Germinal center (tissue), 1 donor: Measurements from ENCODE around the gene KCNK2.

Experiments used
- DNase-seq: peaks from one replicate; pipeline ENCODE4 v3.0.0; 2012; ENCODE audit warnings: mixed read lengths, low spot score

KCNK2 gene

GRCh38 chr1:215095524-215095923 is 13.0 kb downstream of the KCNK2 start:
- DNase-seq, result no peak

DNA sequence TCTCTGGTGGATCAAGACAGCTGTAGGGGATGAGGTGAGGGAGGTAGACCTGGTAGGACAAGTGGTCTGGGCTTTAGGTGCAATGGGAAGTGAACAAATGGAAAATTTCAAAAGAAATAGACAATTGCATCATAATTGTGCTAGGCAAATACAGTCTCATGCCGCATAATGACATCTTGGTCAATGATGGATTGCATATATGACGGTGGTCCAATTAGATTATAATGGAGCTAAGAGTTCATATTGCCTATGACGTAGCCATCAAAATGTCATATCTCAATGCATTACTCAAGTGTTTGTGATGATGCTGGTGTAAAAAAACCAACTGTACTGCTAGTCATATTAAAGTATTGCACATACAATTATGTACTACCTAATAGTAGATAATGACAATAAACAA is 19.0 kb downstream of the KCNK2 start:
- no peak for DNase-seq

DNA sequence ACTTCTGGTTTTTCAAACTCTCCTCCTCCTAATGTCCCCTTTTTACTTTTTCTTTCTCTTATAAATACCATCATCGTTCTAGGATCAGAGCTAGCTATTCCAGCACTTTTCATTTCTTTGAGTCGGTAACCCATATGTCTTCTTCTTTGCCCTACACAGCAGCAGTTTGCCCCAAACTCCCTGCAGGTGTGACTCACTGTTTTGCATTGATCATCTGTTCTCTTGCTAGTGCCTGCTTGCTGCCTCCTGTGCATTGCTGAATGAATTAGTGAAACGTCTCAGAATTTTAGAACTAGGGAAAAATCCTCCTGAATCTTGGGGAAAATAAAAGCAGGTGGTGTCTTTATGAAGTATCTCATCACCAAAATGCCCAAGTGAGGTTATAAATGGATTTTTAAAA is 21.7 kb downstream of the KCNK2 start:
- no peak for DNase-seq

GRCh38 chr1:215106067-215106466 is 23.5 kb downstream of the KCNK2 start:
- no peak for DNase-seq

GRCh38 chr1:215109171-215109570 is 26.6 kb downstream of the KCNK2 start:
- no peak for DNase-seq

DNA sequence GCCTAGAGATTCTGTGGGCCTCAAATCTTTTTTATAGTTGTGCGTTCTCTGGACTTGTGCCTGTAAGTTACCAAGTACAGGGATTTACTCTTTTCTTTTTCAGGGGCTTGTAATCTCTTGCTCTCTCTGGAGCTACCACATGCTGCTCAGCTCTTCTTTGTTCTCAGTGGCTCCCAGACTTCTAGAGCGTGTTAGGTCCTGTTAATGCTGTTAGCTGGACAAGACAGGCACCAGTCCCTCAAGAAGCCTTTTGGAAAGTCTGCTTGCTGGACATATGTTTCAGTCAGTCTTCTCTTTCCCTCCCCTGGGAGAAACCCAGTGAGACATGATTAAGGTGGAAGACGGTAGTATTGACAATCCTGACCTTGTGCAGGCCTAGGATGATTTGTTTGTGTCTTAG is 29.4 kb downstream of the KCNK2 start:
- DNase-seq, result no peak

- DNase-seq, result no peak
These were observed 31.2 kb downstream of the KCNK2 start for GRCh38 chr1:215113776-215114153.

DNA sequence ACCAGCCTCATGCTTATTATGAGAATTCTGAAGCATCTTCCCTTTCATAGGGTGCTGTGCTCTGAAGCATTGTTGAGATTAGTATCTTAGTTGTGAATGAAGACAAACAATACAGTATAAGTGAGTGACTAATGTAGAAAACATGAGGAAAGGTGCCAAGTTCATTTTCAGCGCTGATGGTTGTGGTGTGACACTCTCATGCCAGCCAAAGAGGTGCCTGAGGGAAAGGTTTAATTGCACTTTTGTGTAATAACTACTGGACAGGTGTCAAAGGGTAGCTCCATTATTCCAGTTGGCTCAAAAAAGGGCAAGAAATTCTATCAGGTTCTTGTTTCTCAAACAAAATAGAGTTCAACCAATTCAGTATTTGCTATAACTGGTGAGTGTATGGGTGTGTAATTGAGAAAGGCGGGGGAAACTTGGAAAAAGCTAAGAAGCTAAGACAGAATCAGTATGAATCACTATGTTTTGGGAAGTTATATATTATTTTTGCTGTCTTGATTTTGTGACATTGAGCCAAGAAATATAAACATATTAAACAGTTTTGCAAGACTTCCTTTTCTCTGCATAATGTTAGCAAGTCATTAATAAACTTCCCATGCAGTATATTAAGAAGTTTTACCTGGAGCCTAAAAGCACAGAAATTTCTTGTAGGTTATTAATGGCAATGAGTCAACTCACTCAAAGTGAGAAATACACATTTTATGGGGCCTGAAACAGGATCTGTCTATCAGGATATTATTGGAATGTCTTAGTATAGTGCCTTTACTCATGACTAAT is 31.8 kb downstream of the KCNK2 start:
- DNase-seq, result no peak

DNA sequence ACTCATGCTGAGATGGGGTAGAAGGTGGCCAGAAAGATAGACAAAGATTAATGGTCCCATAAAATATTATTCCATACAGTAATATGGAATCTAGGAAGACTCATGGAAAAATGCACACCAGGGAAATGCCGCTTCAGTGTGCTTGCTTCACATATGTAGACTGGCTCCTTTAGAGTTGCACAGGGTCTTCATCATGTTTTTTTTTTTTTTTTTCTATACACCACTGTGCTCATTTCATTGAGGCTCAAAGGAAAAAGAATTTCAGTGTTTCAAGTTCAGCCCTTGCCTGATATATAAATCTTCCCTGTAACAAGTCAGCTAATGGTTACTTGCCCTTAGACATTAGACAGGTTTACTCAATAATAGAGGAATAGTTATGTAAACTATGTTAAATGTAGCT is 33.2 kb downstream of the KCNK2 start:
- DNase-seq, result no peak

DNA sequence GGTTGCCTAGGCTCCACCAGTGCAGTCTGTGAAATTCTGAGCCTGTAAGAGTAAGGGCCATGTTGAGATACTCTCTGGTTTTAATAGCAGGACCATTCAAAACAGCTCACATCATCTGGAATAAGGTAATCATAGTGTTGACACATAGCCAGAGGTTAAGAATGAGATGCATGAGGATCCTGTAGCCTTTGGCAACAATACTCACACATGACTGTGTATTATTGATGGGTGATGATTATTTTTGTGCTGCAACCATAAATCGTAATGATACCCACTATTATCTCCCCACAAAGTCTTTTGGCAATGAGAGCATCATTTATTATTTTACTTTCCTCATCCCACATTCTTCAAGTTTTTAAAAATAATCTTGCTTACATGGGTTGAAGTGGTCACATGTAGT is 35.5 kb downstream of the KCNK2 start:
- no peak for DNase-seq

DNA sequence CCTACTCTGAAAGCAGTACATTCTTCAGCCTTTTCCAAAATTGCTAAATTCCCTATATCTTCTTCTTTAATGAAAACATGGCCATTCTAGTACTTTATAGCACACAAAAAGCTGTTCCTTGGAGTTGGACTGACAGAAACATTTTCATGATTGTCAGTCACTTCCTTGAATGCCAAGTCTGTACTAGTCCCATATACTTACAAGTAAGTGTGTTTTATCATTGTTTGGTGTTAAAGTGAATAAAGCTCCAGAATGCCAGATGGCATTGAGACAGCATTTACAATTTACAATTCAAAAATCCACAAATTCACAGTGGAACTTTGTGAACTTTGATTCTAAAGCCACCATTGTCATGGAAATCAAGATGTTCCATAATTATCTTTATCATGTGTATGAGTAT is 36.5 kb downstream of the KCNK2 start:
- no peak for DNase-seq

GRCh38 chr1:215119719-215120365 is 37.3 kb downstream of the KCNK2 start:
- DNase-seq, result no peak

GRCh38 chr1:215128504-215128903 is 46.0 kb downstream of the KCNK2 start:
- no peak for DNase-seq

DNA sequence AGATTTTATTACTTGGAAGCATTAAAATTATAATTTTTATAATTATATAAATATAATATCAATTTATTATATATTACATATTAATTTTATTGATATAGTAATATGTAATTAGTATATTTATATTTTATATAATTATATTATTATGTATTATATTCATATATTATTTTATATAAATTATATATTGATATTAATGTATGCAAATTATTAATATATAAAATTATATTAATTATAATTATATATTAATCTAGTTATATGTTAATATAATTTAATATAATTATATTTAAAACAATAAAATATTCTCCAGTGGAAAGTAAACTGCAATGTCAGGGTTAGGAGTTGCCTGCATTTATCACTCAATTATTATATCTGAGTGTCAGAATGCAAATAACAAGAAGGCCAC is 48.8 kb downstream of the KCNK2 start:
- no peak for DNase-seq

- no peak for DNase-seq
These were observed 49.6 kb downstream of the KCNK2 start for GRCh38 chr1:215132156-215132555.

DNA sequence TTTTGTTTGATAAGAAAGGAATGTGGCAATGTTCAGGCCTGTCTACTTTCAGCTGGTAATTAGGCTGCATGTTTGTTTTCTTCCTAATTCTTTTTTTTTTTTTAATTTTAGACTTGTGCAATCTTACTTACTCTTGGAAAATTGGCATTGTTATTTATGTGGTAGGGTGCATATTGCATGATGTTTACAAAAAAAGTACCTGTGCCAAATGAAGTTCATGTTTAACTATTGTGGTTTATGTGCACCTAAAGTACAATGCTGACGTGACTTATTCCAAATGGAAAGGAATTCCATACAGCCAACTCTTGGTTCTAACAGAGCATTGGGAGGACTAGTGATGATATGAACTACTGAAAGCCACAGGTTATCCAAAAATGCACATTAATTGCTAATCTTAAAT is 51.0 kb downstream of the KCNK2 start:
- DNase-seq, result no peak

DNA sequence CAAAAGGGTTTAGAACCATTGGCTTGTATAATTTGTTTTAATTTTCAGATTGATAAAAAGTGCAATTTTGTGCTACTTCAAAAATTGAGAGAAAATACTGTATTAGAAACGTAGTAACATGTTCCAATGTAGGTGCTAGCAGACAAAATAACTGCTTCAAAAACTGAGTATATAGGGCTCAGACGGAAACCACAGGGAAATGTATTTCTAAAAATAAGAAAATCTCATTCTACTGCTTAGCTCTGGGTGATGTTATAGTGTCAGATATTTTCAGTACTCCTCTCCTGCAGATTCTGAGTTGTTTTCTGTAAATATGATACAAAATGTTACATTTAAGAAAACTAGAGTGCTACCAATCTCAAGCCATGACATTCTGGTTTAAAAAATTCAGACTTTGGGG is 55.4 kb downstream of the KCNK2 start:
- no peak for DNase-seq

DNA sequence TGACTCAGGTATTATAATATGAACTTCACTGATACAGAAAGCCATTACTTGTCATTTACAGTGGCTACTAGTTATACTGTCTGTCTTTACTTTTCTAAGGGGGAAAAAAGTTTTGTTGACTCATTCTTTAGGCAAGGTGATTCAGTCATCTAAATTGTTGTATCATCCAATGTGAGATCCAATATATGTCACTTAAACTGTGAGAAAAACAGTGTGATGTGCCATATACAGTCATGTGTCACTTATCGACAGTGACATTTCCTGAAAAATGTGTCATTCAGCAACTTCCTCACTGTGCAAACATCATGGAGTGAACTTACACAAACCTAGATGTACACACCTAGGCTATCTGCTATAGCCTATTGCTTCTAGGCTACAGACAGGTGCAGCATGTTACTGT is 57.6 kb downstream of the KCNK2 start:
- no peak for DNase-seq

GRCh38 chr1:215141460-215141859 is 58.9 kb downstream of the KCNK2 start:
- DNase-seq, result no peak

- no peak for DNase-seq
These were observed 61.0 kb downstream of the KCNK2 start for GRCh38 chr1:215143497-215143896.

GRCh38 chr1:215146240-215146975 is 63.9 kb downstream of the KCNK2 start:
- DNase-seq, result no peak

DNA sequence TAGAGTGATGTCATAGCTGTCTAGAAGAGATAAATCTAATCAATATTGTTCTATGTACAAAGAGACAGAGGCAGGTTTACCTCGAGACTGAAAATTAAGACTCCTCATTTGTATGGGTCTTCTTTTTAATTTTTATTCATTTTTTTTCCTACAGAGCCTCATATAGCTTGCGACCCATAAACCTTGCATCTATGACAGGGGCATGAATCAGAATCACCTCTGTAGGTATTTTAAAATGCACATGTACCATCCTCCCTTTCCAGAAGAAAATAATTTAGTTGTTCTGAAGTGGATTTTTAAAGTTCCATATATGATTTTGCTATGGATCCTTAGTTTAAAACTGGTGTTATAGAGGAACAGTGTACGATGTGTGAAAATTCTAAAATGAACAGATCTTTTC is 64.5 kb downstream of the KCNK2 start:
- no peak for DNase-seq

- no peak for DNase-seq
These were observed 69.5 kb downstream of the KCNK2 start for GRCh38 chr1:215151841-215152549.
